HEK293 (cell line): ENCODE data around the gene DHX32.
A peak's percentile ranks its signal among the peaks of the same experiment; 100 is the strongest.

ENCODE experiments used
- GFI1B ChIP-seq: fragments of 450-650 bp; formaldehyde crosslinking; IDR thresholded peaks from 2 replicates; pipeline ENCODE4 v1.5.1; 2016; ENCODE audit warnings: missing biosample characterization, missing genetic modification characterization
- GLIS2 ChIP-seq: fragments of 450-650 bp; formaldehyde crosslinking; IDR thresholded peaks from 2 replicates; pipeline ENCODE4 v1.5.1; 2016; ENCODE audit warnings: missing biosample characterization, missing genetic modification characterization
- KLF1 ChIP-seq: fragments of 450-650 bp; formaldehyde crosslinking; IDR thresholded peaks from 2 replicates; pipeline ENCODE4 v1.5.1; 2016; ENCODE audit warnings: missing biosample characterization, missing genetic modification characterization
- KLF8 ChIP-seq: fragments of 450-650 bp; formaldehyde crosslinking; IDR thresholded peaks from 2 replicates; pipeline ENCODE4 v1.5.1; 2016; ENCODE audit warnings: missing biosample characterization, missing genetic modification characterization
- ZBTB1 ChIP-seq: fragments of 450-650 bp; formaldehyde crosslinking; IDR thresholded peaks from 2 replicates; pipeline ENCODE4 v1.5.1; 2016; ENCODE audit warnings: missing biosample characterization, missing genetic modification characterization
- ZBTB17 ChIP-seq: fragments of 450-650 bp; formaldehyde crosslinking; IDR thresholded peaks from 2 replicates; pipeline ENCODE4 v1.5.1; 2016; ENCODE audit warnings: missing biosample characterization, missing genetic modification characterization
- ZBTB21 ChIP-seq: fragments of 450-650 bp; formaldehyde crosslinking; IDR thresholded peaks from 2 replicates; pipeline ENCODE4 v1.5.1; 2017; ENCODE audit warnings: missing biosample characterization, missing genetic modification characterization
- ZFP41 ChIP-seq: fragments of 450-650 bp; formaldehyde crosslinking; IDR thresholded peaks from 2 replicates; pipeline ENCODE4 v1.5.1; 2016; ENCODE audit warnings: missing biosample characterization, missing genetic modification characterization, borderline replicate concordance
- ZNF121 ChIP-seq: fragments of 450-650 bp; formaldehyde crosslinking; IDR thresholded peaks from 2 replicates; pipeline ENCODE4 v1.5.1; 2016; ENCODE audit warnings: missing biosample characterization, missing genetic modification characterization
- ZNF221 ChIP-seq: fragments of 450-650 bp; formaldehyde crosslinking; IDR thresholded peaks from 2 replicates; pipeline ENCODE4 v1.5.1; 2017; ENCODE audit warnings: missing biosample characterization, missing genetic modification characterization, borderline replicate concordance
- ZNF223 ChIP-seq: fragments of 450-650 bp; formaldehyde crosslinking; IDR thresholded peaks from 2 replicates; pipeline ENCODE4 v1.5.1; 2016; ENCODE audit warnings: missing biosample characterization, missing genetic modification characterization
- ZNF350 ChIP-seq: fragments of 450-650 bp; formaldehyde crosslinking; IDR thresholded peaks from 2 replicates; pipeline ENCODE4 v1.5.0; 2017; ENCODE audit warnings: missing biosample characterization, mild to moderate bottlenecking, missing genetic modification characterization
- ZNF366 ChIP-seq: fragments of 450-650 bp; formaldehyde crosslinking; conservative IDR thresholded peaks from 2 replicates; pipeline ENCODE4 v1.5.1; 2016; ENCODE audit warnings: missing biosample characterization, missing genetic modification characterization
- ZNF404 ChIP-seq: fragments of 450-650 bp; formaldehyde crosslinking; IDR thresholded peaks from 2 replicates; pipeline ENCODE4 v1.5.1; 2017; ENCODE audit warnings: missing biosample characterization, missing genetic modification characterization
- ZNF426 ChIP-seq: fragments of 450-650 bp; formaldehyde crosslinking; IDR thresholded peaks from 2 replicates; pipeline ENCODE4 v1.5.1; 2017; ENCODE audit warnings: missing biosample characterization, missing genetic modification characterization, mild to moderate bottlenecking, inconsistent platforms, moderate library complexity
- ZNF544 ChIP-seq: fragments of 450-650 bp; formaldehyde crosslinking; IDR thresholded peaks from 2 replicates; pipeline ENCODE4 v1.5.0; 2017; ENCODE audit warnings: missing biosample characterization, missing genetic modification characterization
- ZNF555 ChIP-seq: fragments of 450-650 bp; formaldehyde crosslinking; conservative IDR thresholded peaks from 2 replicates; pipeline ENCODE4 v1.5.1; 2017; ENCODE audit warnings: missing biosample characterization, mild to moderate bottlenecking, missing genetic modification characterization, inconsistent platforms
- ZNF596 ChIP-seq: fragments of 450-650 bp; IDR thresholded peaks from 2 replicates; pipeline ENCODE4 v1.5.0; 2018; ENCODE audit warnings: missing biosample characterization, mild to moderate bottlenecking, missing genetic modification characterization, moderate library complexity
- ZNF623 ChIP-seq: fragments of 450-650 bp; formaldehyde crosslinking; IDR thresholded peaks from 2 replicates; pipeline ENCODE4 v1.5.1; 2016; ENCODE audit warnings: missing biosample characterization, missing genetic modification characterization
- ZNF654 ChIP-seq: fragments of 450-650 bp; formaldehyde crosslinking; IDR thresholded peaks from 2 replicates; pipeline ENCODE4 v1.5.1; 2016; ENCODE audit warnings: low read depth, missing biosample characterization, missing genetic modification characterization
- ZNF747 ChIP-seq: fragments of 450-650 bp; formaldehyde crosslinking; IDR thresholded peaks from 2 replicates; pipeline ENCODE4 v1.5.1; 2016; ENCODE audit warnings: missing biosample characterization, missing genetic modification characterization
- ZNF837 ChIP-seq: fragments of 450-650 bp; formaldehyde crosslinking; IDR thresholded peaks from 2 replicates; pipeline ENCODE4 v1.5.1; 2016; ENCODE audit warnings: missing biosample characterization, missing genetic modification characterization
- ZSCAN16 ChIP-seq: fragments of 450-650 bp; formaldehyde crosslinking; IDR thresholded peaks from 2 replicates; pipeline ENCODE4 v1.5.1; 2016; ENCODE audit warnings: missing biosample characterization, missing genetic modification characterization
- ZXDB ChIP-seq: fragments of 450-650 bp; formaldehyde crosslinking; IDR thresholded peaks from 2 replicates; pipeline ENCODE4 v1.5.1; 2016; ENCODE audit warnings: missing biosample characterization, missing genetic modification characterization
- TF ChIP-seq, protein P1 (sequence below): fragments of 450-650 bp; formaldehyde crosslinking; conservative IDR thresholded peaks from 2 replicates; pipeline ENCODE4 v1.5.1; 2016; ENCODE audit warnings: low read depth, missing biosample characterization, missing genetic modification characterization
- TF ChIP-seq, protein P2 (sequence below): fragments of 450-650 bp; formaldehyde crosslinking; conservative IDR thresholded peaks from 2 replicates; pipeline ENCODE4 v1.5.1; 2016; ENCODE audit warnings: low read depth, missing biosample characterization, missing genetic modification characterization
- TF ChIP-seq, protein P3 (sequence below): fragments of 450-650 bp; formaldehyde crosslinking; IDR thresholded peaks from 2 replicates; pipeline ENCODE4 v1.5.1; 2016; ENCODE audit warnings: missing biosample characterization, missing genetic modification characterization
- TF ChIP-seq, protein P4 (sequence below): fragments of 450-650 bp; formaldehyde crosslinking; IDR thresholded peaks from 2 replicates; pipeline ENCODE4 v1.5.1; 2016; ENCODE audit warnings: missing biosample characterization, missing genetic modification characterization, borderline replicate concordance

Gene DHX32

DNA sequence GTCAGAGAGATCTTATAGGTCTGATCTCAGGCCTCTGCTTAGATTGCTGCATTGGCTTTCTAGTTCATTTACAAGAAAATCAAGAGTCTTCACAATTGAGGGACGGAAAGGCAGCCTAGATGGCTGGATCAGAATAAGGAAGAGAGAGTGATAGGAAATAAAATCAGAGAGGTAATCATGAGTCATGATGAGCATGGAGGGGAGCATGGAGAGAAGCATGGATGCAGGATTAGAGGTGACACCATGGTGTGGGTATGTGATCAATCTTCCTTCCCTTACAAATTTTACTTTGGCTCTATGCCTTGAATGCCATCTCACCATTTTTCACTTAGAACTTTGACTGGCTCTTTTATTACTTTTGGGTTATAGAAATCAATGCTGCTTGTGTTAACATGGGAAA lies 56.4 kb downstream of the DHX32 start (continued):
- TF ChIP-seq, protein P1, sequence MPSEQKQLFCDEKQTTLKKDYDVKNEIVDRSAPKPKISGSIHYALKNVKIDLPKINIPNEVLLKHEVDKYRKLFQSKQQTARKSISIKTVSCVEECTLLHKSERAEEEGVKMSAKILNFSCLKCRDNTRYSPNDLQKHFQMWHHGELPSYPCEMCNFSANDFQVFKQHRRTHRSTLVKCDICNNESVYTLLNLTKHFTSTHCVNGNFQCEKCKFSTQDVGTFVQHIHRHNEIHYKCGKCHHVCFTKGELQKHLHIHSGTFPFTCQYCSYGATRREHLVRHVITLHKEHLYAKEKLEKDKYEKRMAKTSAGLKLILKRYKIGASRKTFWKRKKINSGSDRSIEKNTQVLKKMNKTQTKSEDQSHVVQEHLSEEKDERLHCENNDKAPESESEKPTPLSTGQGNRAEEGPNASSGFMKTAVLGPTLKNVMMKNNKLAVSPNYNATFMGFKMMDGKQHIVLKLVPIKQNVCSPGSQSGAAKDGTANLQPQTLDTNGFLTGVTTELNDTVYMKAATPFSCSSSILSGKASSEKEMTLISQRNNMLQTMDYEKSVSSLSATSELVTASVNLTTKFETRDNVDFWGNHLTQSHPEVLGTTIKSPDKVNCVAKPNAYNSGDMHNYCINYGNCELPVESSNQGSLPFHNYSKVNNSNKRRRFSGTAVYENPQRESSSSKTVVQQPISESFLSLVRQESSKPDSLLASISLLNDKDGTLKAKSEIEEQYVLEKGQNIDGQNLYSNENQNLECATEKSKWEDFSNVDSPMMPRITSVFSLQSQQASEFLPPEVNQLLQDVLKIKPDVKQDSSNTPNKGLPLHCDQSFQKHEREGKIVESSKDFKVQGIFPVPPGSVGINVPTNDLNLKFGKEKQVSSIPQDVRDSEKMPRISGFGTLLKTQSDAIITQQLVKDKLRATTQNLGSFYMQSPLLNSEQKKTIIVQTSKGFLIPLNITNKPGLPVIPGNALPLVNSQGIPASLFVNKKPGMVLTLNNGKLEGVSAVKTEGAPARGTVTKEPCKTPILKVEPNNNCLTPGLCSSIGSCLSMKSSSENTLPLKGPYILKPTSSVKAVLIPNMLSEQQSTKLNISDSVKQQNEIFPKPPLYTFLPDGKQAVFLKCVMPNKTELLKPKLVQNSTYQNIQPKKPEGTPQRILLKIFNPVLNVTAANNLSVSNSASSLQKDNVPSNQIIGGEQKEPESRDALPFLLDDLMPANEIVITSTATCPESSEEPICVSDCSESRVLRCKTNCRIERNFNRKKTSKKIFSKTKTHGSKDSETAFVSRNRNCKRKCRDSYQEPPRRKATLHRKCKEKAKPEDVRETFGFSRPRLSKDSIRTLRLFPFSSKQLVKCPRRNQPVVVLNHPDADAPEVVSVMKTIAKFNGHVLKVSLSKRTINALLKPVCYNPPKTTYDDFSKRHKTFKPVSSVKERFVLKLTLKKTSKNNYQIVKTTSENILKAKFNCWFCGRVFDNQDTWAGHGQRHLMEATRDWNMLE (tag by site-specific recombination), result no peak
- TF ChIP-seq ZNF747 (tag by site-specific recombination) (no peak), ZNF223 (tag by site-specific recombination) (no peak), ZNF544 (no peak), ZFP41 (tag by site-specific recombination) (no peak), ZBTB17 (tag by site-specific recombination) (peak; percentile 58), ZNF623 (no peak), ZNF350 (tag by site-specific recombination) (no peak), KLF8 (no peak), ZNF596 (tag by site-specific recombination) (no peak), ZXDB (tag by site-specific recombination) (no peak), ZNF121 (no peak), GFI1B (tag by site-specific recombination) (0 out of 2 replicates have a peak, but pooled peaks have one; percentile 11), ZNF654 (no peak), ZSCAN16 (no peak), ZBTB21 (tag by site-specific recombination) (no peak), ZNF837 (tag by site-specific recombination) (no peak), ZNF555 (tag by site-specific recombination) (no peak), GLIS2 (tag by site-specific recombination) (no peak), ZBTB1 (tag by site-specific recombination) (no peak), ZNF366 (tag by site-specific recombination) (0 out of 2 replicates have a peak, but pooled peaks have one; percentile 33), ZNF426 (no peak), ZNF221 (no peak), ZNF404 (tag by site-specific recombination) (no peak), KLF1 (tag by site-specific recombination) (no peak)
- TF ChIP-seq, protein P2, sequence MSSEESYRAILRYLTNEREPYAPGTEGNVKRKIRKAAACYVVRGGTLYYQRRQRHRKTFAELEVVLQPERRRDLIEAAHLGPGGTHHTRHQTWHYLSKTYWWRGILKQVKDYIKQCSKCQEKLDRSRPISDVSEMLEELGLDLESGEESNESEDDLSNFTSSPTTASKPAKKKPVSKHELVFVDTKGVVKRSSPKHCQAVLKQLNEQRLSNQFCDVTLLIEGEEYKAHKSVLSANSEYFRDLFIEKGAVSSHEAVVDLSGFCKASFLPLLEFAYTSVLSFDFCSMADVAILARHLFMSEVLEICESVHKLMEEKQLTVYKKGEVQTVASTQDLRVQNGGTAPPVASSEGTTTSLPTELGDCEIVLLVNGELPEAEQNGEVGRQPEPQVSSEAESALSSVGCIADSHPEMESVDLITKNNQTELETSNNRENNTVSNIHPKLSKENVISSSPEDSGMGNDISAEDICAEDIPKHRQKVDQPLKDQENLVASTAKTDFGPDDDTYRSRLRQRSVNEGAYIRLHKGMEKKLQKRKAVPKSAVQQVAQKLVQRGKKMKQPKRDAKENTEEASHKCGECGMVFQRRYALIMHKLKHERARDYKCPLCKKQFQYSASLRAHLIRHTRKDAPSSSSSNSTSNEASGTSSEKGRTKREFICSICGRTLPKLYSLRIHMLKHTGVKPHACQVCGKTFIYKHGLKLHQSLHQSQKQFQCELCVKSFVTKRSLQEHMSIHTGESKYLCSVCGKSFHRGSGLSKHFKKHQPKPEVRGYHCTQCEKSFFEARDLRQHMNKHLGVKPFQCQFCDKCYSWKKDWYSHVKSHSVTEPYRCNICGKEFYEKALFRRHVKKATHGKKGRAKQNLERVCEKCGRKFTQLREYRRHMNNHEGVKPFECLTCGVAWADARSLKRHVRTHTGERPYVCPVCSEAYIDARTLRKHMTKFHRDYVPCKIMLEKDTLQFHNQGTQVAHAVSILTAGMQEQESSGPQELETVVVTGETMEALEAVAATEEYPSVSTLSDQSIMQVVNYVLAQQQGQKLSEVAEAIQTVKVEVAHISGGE, result 0 out of 2 replicates have a peak, but pooled peaks have one; percentile 23
- TF ChIP-seq, protein P3, sequence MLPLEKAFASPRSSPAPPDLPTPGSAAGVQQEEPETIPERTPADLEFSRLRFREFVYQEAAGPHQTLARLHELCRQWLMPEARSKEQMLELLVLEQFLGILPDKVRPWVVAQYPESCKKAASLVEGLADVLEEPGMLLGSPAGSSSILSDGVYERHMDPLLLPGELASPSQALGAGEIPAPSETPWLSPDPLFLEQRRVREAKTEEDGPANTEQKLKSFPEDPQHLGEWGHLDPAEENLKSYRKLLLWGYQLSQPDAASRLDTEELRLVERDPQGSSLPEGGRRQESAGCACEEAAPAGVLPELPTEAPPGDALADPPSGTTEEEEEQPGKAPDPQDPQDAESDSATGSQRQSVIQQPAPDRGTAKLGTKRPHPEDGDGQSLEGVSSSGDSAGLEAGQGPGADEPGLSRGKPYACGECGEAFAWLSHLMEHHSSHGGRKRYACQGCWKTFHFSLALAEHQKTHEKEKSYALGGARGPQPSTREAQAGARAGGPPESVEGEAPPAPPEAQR (tag by site-specific recombination), result no peak
- TF ChIP-seq, protein P4, sequence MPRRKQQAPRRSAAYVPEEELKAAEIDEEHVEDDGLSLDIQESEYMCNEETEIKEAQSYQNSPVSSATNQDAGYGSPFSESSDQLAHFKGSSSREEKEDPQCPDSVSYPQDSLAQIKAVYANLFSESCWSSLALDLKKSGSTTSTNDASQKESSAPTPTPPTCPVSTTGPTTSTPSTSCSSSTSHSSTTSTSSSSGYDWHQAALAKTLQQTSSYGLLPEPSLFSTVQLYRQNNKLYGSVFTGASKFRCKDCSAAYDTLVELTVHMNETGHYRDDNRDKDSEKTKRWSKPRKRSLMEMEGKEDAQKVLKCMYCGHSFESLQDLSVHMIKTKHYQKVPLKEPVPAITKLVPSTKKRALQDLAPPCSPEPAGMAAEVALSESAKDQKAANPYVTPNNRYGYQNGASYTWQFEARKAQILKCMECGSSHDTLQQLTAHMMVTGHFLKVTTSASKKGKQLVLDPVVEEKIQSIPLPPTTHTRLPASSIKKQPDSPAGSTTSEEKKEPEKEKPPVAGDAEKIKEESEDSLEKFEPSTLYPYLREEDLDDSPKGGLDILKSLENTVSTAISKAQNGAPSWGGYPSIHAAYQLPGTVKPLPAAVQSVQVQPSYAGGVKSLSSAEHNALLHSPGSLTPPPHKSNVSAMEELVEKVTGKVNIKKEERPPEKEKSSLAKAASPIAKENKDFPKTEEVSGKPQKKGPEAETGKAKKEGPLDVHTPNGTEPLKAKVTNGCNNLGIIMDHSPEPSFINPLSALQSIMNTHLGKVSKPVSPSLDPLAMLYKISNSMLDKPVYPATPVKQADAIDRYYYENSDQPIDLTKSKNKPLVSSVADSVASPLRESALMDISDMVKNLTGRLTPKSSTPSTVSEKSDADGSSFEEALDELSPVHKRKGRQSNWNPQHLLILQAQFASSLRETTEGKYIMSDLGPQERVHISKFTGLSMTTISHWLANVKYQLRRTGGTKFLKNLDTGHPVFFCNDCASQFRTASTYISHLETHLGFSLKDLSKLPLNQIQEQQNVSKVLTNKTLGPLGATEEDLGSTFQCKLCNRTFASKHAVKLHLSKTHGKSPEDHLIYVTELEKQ (tag by site-specific recombination), result no peak
